ENCODE data around the gene FBXO2. TPM values are rescaled to one million over a fixed set of nuclear protein-coding genes. Genes with fewer than 3 reads are reported as not detected.

FBXO2 gene
- polyA plus RNA-seq, 1 experiment, result 1.5 TPM

DNA sequence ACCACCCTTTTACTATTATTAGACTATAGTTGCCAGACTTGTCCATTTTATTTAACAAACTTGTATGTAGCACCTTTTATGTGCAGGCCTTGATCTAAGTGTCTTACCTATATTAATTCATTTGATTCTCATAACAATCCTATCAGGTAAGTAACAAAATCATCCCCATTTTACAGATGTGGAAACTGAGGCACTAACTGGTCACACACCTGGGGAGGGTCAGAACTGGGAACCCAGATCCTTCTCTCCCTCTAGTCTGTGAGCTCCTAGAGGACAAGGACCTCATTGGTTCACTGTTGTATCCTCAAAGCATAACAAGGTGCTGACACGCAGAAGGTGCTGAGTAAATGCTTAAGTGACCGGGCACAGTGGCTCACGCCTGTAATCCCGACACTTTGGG, 14.9 kb downstream of the FBXO2 start:
- peaks cover 10% of the 10 kb centered on the region for H3K27me3 ChIP-seq (ENCODE audit: control insufficient read depth, insufficient read depth, low read length)

DNA sequence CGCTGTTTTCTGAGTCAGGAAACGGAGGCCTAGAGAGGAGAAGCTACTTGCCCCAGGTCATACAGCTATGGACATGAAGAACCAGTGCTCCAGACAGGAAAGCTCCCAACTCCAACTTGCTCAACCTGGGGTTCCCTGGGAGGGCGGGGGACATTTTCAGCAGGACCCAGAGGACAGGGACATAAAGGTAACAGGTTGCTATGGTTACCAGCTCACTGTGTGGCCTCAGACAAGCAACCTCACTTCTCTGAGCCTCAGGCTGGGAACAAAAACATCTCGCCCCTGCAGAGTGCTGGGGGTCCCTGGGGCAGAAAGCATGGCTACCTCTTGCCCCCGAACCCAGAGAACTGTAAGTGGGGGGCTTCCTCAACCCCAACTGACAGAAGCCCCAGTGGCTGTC, 16.1 kb downstream of the FBXO2 start:
- ChIA-PET CTCF (interaction anchor here (1.0 to 3.6 kb wide), 2 partner anchors 7 to 396 kb away, joined by 3 to 20 read pairs; no protein-coding TSS in a partner anchor), POLR2A (no interaction called here)
- no peak for DNase-seq (ENCODE audit: low read depth, low spot score)
- H3K4me3 ChIP-seq (ENCODE audit: low read depth, low read length), result no peak overlapping the region
- H3K27me3 ChIP-seq (ENCODE audit: control insufficient read depth, insufficient read depth, low read length), result peaks cover 10% of the 10 kb centered on the region
- no peak overlapping the region for H3K27ac ChIP-seq (ENCODE audit: low read depth, low read length)
- TF ChIP-seq CTCF (IDR thresholded peaks at IDR 0.05; ENCODE audit: low read depth, low read length), result no peak
- H3K9me3 ChIP-seq (ENCODE audit: control insufficient read depth, insufficient read depth, low read length), result no peaks in the 10 kb centered on the region

More for the DNA sequence above, 14.9 kb downstream of the FBXO2 start:
- no peak for DNase-seq (ENCODE audit: low read depth, low spot score)
- POLR2A ChIA-PET, result no interaction called here
- CTCF ChIA-PET, result no interaction called here
- Histone ChIP-seq H3K9me3 (ENCODE audit: control insufficient read depth, insufficient read depth, low read length) (no peaks in the 10 kb centered on the region), H3K4me3 (ENCODE audit: low read depth, low read length) (no peak overlapping the region), H3K27ac (ENCODE audit: low read depth, low read length) (no peak overlapping the region)
- TF ChIP-seq CTCF (IDR thresholded peaks at IDR 0.05; ENCODE audit: low read depth, low read length), result no peak

DNA sequence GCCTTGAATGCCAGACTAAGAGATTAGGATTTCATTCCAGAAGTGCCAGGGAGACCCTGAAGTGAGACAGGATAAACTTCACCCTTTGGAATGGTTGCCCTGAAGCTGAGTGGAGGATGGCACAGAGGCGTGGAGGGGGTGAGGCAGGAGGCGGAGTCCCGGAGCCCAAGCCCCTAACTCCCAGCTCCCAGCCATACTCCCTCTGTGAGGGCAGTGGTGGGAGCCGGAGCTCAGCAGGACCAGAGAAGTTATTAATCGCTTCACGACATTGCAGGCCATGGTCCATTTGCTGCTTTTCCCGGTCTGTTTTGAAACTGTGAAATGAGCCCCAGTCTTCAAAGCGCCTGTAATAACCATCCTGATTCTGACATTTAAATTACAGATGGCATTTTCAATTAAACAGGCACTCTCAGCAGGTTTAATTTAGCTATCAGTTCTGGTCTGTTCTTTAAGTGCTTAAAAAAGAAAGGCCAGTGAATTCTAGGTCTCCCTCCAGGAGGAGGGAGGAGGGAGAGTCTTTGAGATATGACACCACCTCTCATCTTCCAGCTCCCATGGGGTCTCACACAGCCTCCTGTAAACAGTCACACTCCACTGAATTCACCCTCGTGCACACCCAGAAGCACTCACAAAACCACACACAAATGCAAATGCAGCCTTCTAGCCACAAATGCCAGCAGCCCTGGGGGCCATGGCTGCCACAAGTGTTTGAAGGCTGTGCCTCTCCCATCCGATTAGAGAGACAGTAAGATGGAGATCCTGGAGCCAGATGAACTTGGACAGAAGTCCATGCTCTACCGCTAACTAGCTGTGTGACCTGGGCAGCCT, 19.6 kb downstream of the FBXO2 start:
- no peak for DNase-seq (ENCODE audit: low read depth, low spot score)
- TF ChIP-seq CTCF (IDR thresholded peaks at IDR 0.05; ENCODE audit: low read depth, low read length), result no peak
- H3K27me3 ChIP-seq (ENCODE audit: control insufficient read depth, insufficient read depth, low read length), result peaks cover 8% of the 10 kb centered on the region
- CTCF ChIA-PET, result interaction anchor here (3.6 to 5.6 kb wide), 2 partner anchors 9 to 393 kb away, joined by 20 to 28 read pairs; no protein-coding TSS in a partner anchor
- H3K27ac ChIP-seq (ENCODE audit: low read depth, low read length), result no peak overlapping the region
- no peak overlapping the region for H3K4me3 ChIP-seq (ENCODE audit: low read depth, low read length)
- no peaks in the 10 kb centered on the region for H3K9me3 ChIP-seq (ENCODE audit: control insufficient read depth, insufficient read depth, low read length)
- POLR2A ChIA-PET, result interaction anchor here (0.6 kb wide), 1 partner anchor 1143 kb away, joined by 6 read pairs; no protein-coding TSS in a partner anchor

- TF ChIP-seq CTCF (IDR thresholded peaks at IDR 0.05; ENCODE audit: low read depth, low read length), result no peak
- ChIA-PET CTCF (no interaction called here), POLR2A (no interaction called here)
- no peak for DNase-seq (ENCODE audit: low read depth, low spot score)
- Histone ChIP-seq H3K27me3 (ENCODE audit: control insufficient read depth, insufficient read depth, low read length) (peaks cover 2% of the 10 kb centered on the region), H3K27ac (ENCODE audit: low read depth, low read length) (no peak overlapping the region), H3K9me3 (ENCODE audit: control insufficient read depth, insufficient read depth, low read length) (no peaks in the 10 kb centered on the region), H3K4me3 (ENCODE audit: low read depth, low read length) (no peak overlapping the region)
Observed at GRCh38 chr1:11629184-11630016, 24.8 kb downstream of the FBXO2 start.
